Tibial nerve (tissue), 4 donors: ENCODE measurements around the gene ENDOG. TPM values are rescaled to one million over a fixed set of nuclear protein-coding genes. Genes with fewer than 3 reads are reported as not detected.

Experiments used
- DNase-seq, 2 donors: peaks; one replicate each; pipeline ENCODE4 v3.0.0-alpha.2; 2019; ENCODE audit warnings: low spot score in 2 of 2
- H3K27ac ChIP-seq, 4 donors: fragments of 200-600 bp; sonication (generic) in 3 of 4; one replicate each; pipeline ENCODE4 v1.5.1; 2017 to 2019; ENCODE audit warnings: mild to moderate bottlenecking in 1 of 4
- H3K27me3 ChIP-seq, 2 donors: fragments of 200-600 bp; sonication (generic) in 1 of 2; one replicate each; pipeline versions ENCODE4 v1.5.1 to v1.6.0; 2017 to 2019
- H3K36me3 ChIP-seq, 3 donors: fragments of 200-600 bp; sonication (generic); one replicate each; pipeline ENCODE4 v1.5.1; 2018 to 2019
- H3K4me1 ChIP-seq, 4 donors: fragments of 200-600 bp; sonication (generic) in 3 of 4; one replicate each; pipeline ENCODE4 v1.5.1; 2017 to 2019
- H3K4me3 ChIP-seq, 4 donors: fragments of 200-600 bp; sonication (generic) in 3 of 4; one replicate each; pipeline ENCODE4 v1.5.1; 2017 to 2019; ENCODE audit warnings: mild to moderate bottlenecking in 1 of 4, moderate library complexity in 1 of 4
- H3K9me3 ChIP-seq, 4 donors: fragments of 200-600 bp; sonication (generic) in 3 of 4; one replicate each; pipeline ENCODE4 v1.5.1; 2017 to 2019
- CTCF ChIP-seq, 5 experiments: fragments of 200-600 bp in 3 of 5; fragments of 450-650 bp in 2 of 5; sonication (generic) in 3 of 5; IDR thresholded peaks; one replicate each; pipeline ENCODE4 v1.5.1; 2016 to 2019; ENCODE audit warnings: antibody characterized with exemption in 5 of 5, mild to moderate bottlenecking in 3 of 5, moderate library complexity in 2 of 5
- EP300 ChIP-seq, 2 donors: sonication (generic); formaldehyde crosslinking; IDR thresholded peaks; one replicate each; pipeline ENCODE4 v1.6.1; 2017; ENCODE audit warnings: antibody characterized with exemption in 2 of 2, mild to moderate bottlenecking in 1 of 2
- POLR2A ChIP-seq, 2 donors: fragments of 450-650 bp; IDR thresholded peaks; one replicate each; pipeline ENCODE4 v1.6.1; 2017; ENCODE audit warnings: antibody characterized with exemption in 2 of 2, mild to moderate bottlenecking in 2 of 2, moderate library complexity in 2 of 2
- WGBS, 2 donors: methylation state at CpG; one replicate each; pipeline ENCODE4 v1.1.5; 2018; 5-methylcytosine and 5-hydroxymethylcytosine counted together
- total RNA-seq, 4 donors: library from RNA; depleted of rRNA; stranded (reverse); fragments of >200 nt; gene quantifications; one replicate each; pipeline ENCODE4 v1.1.0, GENCODE V29; 2016

Gene ENDOG
- total RNA-seq, 4 donors from 2014 or later: 22.8 to 53.1 (median 48.8) TPM

GRCh38 chr9:128807827-128808226, 10.5 kb upstream of the ENDOG start:
- no peaks in the 10 kb centered on the region for H3K4me1 ChIP-seq
- 86 to 93% methylated on average over 12 of the region's 14 CpGs for WGBS, 2 donors
- no peak overlapping the region for H3K27ac ChIP-seq
- H3K36me3 ChIP-seq: peaks cover 0 to 72% (median 4%) of the 10 kb centered on the region in 3 donors
- DNase-seq: no peak
- no peak overlapping the region for H3K4me3 ChIP-seq
- H3K27me3 ChIP-seq: no peaks in the 10 kb centered on the region
- TF ChIP-seq EP300 (IDR thresholded peaks at IDR 0.05): no peak
- no peak for TF ChIP-seq CTCF (IDR thresholded peaks at IDR 0.05)
- TF ChIP-seq POLR2A (IDR thresholded peaks at IDR 0.05): no peak
- H3K9me3 ChIP-seq: no peaks in the 10 kb centered on the region

GRCh38 chr9:128808543-128808942, 9.8 kb upstream of the ENDOG start:
- H3K9me3 ChIP-seq: no peaks in the 10 kb centered on the region
- H3K36me3 ChIP-seq: peaks cover 0 to 65% (median 0%) of the 10 kb centered on the region in 3 donors
- 71 to 86% methylated on average over 3 of the region's 3 CpGs for WGBS, 2 donors
- no peak overlapping the region for H3K27ac ChIP-seq
- no peak for TF ChIP-seq CTCF (IDR thresholded peaks at IDR 0.05)
- no peak for TF ChIP-seq POLR2A (IDR thresholded peaks at IDR 0.05)
- no peak for TF ChIP-seq EP300 (IDR thresholded peaks at IDR 0.05)
- H3K27me3 ChIP-seq: no peaks in the 10 kb centered on the region
- no peaks in the 10 kb centered on the region for H3K4me1 ChIP-seq
- no peak overlapping the region for H3K4me3 ChIP-seq
- DNase-seq: no peak

- Histone ChIP-seq H3K4me1 (no peaks in the 10 kb centered on the region), H3K36me3 (peaks cover 0 to 59% (median 0%) of the 10 kb centered on the region in 3 donors), H3K27ac (no peak overlapping the region), H3K4me3 (no peak overlapping the region), H3K9me3 (no peaks in the 10 kb centered on the region), H3K27me3 (no peaks in the 10 kb centered on the region)
- DNase-seq: no peak
- 86 to 93% methylated on average over 10 to 12 of the region's 12 CpGs for WGBS, 2 donors
- TF ChIP-seq POLR2A (IDR thresholded peaks at IDR 0.05) (no peak), EP300 (IDR thresholded peaks at IDR 0.05) (no peak), CTCF (IDR thresholded peaks at IDR 0.05) (no peak)
Measured at GRCh38 chr9:128809036-128809599, 9.2 kb upstream of the ENDOG start.

- WGBS, 2 donors: 64 to 68% methylated on average over 2 of the region's 2 CpGs
- no peaks in the 10 kb centered on the region for H3K9me3 ChIP-seq
- H3K27me3 ChIP-seq: no peaks in the 10 kb centered on the region
- no peak overlapping the region for H3K27ac ChIP-seq
- no peaks in the 10 kb centered on the region for H3K4me1 ChIP-seq
- TF ChIP-seq EP300 (IDR thresholded peaks at IDR 0.05): no peak
- no peak for TF ChIP-seq POLR2A (IDR thresholded peaks at IDR 0.05)
- TF ChIP-seq CTCF (IDR thresholded peaks at IDR 0.05): no peak
- no peak overlapping the region for H3K4me3 ChIP-seq
- DNase-seq: no peak
- peaks cover 0 to 52% (median 0%) of the 10 kb centered on the region in 3 donors for H3K36me3 ChIP-seq
Measured at GRCh38 chr9:128809831-128810230, 8.5 kb upstream of the ENDOG start.

GRCh38 chr9:128810873-128811272, 7.4 kb upstream of the ENDOG start:
- H3K27me3 ChIP-seq: no peaks in the 10 kb centered on the region
- no peak overlapping the region for H3K27ac ChIP-seq
- H3K4me3 ChIP-seq: no peak overlapping the region
- H3K36me3 ChIP-seq: peaks cover 0 to 41% (median 0%) of the 10 kb centered on the region in 3 donors
- H3K9me3 ChIP-seq: no peaks in the 10 kb centered on the region
- TF ChIP-seq POLR2A (IDR thresholded peaks at IDR 0.05) (no peak), CTCF (IDR thresholded peaks at IDR 0.05) (no peak), EP300 (IDR thresholded peaks at IDR 0.05) (no peak)
- WGBS, 2 donors: 66 to 85% methylated on average over 5 of the region's 5 CpGs
- no peak for DNase-seq
- H3K4me1 ChIP-seq: no peaks in the 10 kb centered on the region
